Chondrocyte (in vitro differentiated cells): Measurements from ENCODE around the gene STT3B. TPM values are rescaled to one million over a fixed set of nuclear protein-coding genes. Genes with fewer than 3 reads are reported as not detected.

Experiments
- DNase-seq: peaks from one replicate; pipeline ENCODE4 v3.0.0; 2021; ENCODE audit warnings: mixed read lengths, low spot score
- H3K27ac Mint-ChIP-seq: one replicate; pipeline ENCODE4 v1.8.0; 2021; ENCODE audit warnings: mild to moderate bottlenecking, moderate library complexity, mixed read lengths; ENCODE audit not compliant: unreplicated experiment
- H3K27me3 Mint-ChIP-seq: 2 replicates; pipeline ENCODE4 v1.8.0; 2021; ENCODE audit warnings: low read depth, mixed read lengths
- H3K36me3 Mint-ChIP-seq: 2 replicates; pipeline ENCODE4 v1.8.0; 2021; ENCODE audit warnings: low read depth, mixed read lengths
- H3K4me1 Mint-ChIP-seq: 2 replicates; pipeline ENCODE4 v1.8.0; 2021; ENCODE audit warnings: low read depth, mild to moderate bottlenecking, mixed read lengths
- H3K4me3 Mint-ChIP-seq: one replicate; pipeline ENCODE4 v1.8.0; 2021; ENCODE audit warnings: mild to moderate bottlenecking, moderate library complexity, mixed read lengths; ENCODE audit not compliant: unreplicated experiment
- H3K9me3 Mint-ChIP-seq: 2 replicates; pipeline ENCODE4 v1.8.0; 2021; ENCODE audit warnings: low read depth, mixed read lengths
- CTCF ChIP-seq: fragments of 200-600 bp; sonication (generic); IDR thresholded peaks from 2 replicates; pipeline ENCODE4 v1.5.0; 2021; ENCODE audit warnings: antibody characterized with exemption, mild to moderate bottlenecking, moderate library complexity
- total RNA-seq: library from RNA; stranded (reverse); gene quantifications from 3 replicates; pipeline ENCODE4 v1.2.1, GENCODE V29; 2021

Gene STT3B
- total RNA-seq, 1 donor from 2014 or later: 118 TPM

- no peaks in the 10 kb centered on the region for H3K4me1 Mint-ChIP-seq
- DNase-seq: no peak
- no peaks in the 10 kb centered on the region for H3K9me3 Mint-ChIP-seq
These were observed 137.4 kb downstream of the STT3B start for GRCh38 chr3:31670136-31670535.

GRCh38 chr3:31670722-31671121 lies 138.0 kb downstream of the STT3B start:
- no peak for TF ChIP-seq CTCF
- no peak overlapping the region for H3K4me3 Mint-ChIP-seq
- no peaks in the 10 kb centered on the region for H3K9me3 Mint-ChIP-seq
- H3K27ac Mint-ChIP-seq: no peak overlapping the region
- peaks cover 26% of the 10 kb centered on the region for H3K36me3 Mint-ChIP-seq
- DNase-seq: no peak
- no peaks in the 10 kb centered on the region for H3K27me3 Mint-ChIP-seq
- H3K4me1 Mint-ChIP-seq: no peaks in the 10 kb centered on the region

More at GRCh38 chr3:31670136-31670535, 137.4 kb downstream of the STT3B start:
- Mint-ChIP-seq H3K27me3 (no peaks in the 10 kb centered on the region), H3K27ac (no peak overlapping the region), H3K4me3 (no peak overlapping the region), H3K36me3 (peaks cover 26% of the 10 kb centered on the region)
- no peak for TF ChIP-seq CTCF

GRCh38 chr3:31671451-31671850 lies 138.7 kb downstream of the STT3B start:
- DNase-seq: no peak
- no peak overlapping the region for H3K27ac Mint-ChIP-seq
- TF ChIP-seq CTCF: no peak
- no peaks in the 10 kb centered on the region for H3K4me1 Mint-ChIP-seq
- H3K9me3 Mint-ChIP-seq: no peaks in the 10 kb centered on the region
- no peak overlapping the region for H3K4me3 Mint-ChIP-seq
- peaks cover 22% of the 10 kb centered on the region for H3K36me3 Mint-ChIP-seq
- no peaks in the 10 kb centered on the region for H3K27me3 Mint-ChIP-seq

GRCh38 chr3:31671976-31672375 lies 139.3 kb downstream of the STT3B start:
- no peak overlapping the region for H3K27ac Mint-ChIP-seq
- peaks cover 22% of the 10 kb centered on the region for H3K36me3 Mint-ChIP-seq
- H3K4me1 Mint-ChIP-seq: no peaks in the 10 kb centered on the region
- no peak for DNase-seq
- no peak overlapping the region for H3K4me3 Mint-ChIP-seq
- no peaks in the 10 kb centered on the region for H3K9me3 Mint-ChIP-seq
- TF ChIP-seq CTCF: no peak
- H3K27me3 Mint-ChIP-seq: no peaks in the 10 kb centered on the region

- no peaks in the 10 kb centered on the region for H3K27me3 Mint-ChIP-seq
- peaks cover 20% of the 10 kb centered on the region for H3K36me3 Mint-ChIP-seq
- peaks cover 10% of the 10 kb centered on the region for H3K4me1 Mint-ChIP-seq
- H3K4me3 Mint-ChIP-seq: no peak overlapping the region
- no peak overlapping the region for H3K27ac Mint-ChIP-seq
- no peaks in the 10 kb centered on the region for H3K9me3 Mint-ChIP-seq
- TF ChIP-seq CTCF: no peak
- DNase-seq: no peak
These were observed 141.2 kb downstream of the STT3B start for GRCh38 chr3:31673950-31674349.
